ENCODE measurements around the gene GRK3. TPM values are rescaled to one million over a fixed set of nuclear protein-coding genes. Genes with fewer than 3 reads are reported as not detected.

GRK3 gene
- total RNA-seq, 1 experiment from 2014 or later, result 14.6 TPM

DNA sequence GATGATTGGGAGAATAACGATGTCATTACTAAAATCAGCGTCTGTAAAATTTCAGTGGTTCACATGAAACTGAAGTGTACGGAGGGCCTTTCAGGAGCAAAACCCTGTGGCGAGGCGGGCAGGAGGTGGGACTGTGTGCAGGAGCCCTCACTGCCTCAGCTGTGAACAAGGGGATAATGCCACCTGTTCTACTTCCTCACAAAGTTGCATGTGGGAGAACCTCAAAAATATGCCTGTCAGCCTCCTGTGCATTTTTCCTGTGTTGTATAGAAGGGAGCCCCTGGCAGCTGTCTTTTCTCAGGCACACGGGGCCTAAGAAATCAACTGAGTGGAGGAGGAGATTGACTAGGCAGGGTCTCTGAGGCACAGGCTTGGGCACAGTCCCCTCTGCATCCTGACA is 134.5 kb downstream of the GRK3 start:
- no TSS peak for BruUV-seq (replicated peaks)

DNA sequence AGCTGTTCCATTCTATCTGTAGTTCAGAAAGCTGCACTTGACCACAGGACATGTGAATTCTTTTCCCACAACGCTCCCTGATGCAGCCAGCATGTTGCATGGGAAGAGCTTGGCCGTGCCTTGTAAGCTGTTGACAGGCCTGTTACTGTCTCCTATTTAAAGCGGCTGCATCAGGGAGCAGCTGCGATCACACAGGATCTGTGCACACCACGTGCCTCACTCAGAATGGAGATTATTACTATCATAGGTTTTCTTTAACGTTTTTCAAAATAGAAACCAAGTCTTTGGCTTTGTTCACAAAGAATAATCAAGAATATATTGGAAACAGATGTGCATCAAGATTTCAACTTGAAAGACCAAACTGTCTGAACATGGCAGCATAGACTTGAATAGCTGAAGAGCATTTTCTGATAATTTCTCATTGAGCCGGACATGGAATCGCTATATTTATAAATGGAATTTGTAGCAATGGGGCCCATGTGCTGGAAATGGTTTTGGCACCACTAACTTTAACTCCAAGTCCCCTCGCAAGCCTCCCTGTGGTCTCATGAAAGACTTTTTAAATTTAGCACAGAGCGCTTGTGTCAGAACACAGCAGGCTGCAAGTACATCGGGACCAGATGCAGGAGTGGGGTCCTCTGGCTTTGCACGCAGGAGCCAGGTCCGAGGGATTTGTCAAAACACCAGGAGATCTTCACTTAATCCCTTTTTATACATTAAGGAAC is 136.7 kb downstream of the GRK3 start:
- Histone ChIP-seq H3K4me3 (replicated peaks in 1 of 2; ENCODE audit: low read depth in 1 of 2, low read length in 2 of 2) (no peak overlapping the region), H3K9ac (ENCODE audit: low read length) (no peak overlapping the region), H3K36me3 (ENCODE audit: control insufficient read depth in 1 of 2, insufficient read depth in 2 of 2, low read length in 2 of 2) (no peaks in the 10 kb centered on the region), H3K4me1 (ENCODE audit: control insufficient read depth in 1 of 2, insufficient read depth in 2 of 2, low read length in 2 of 2) (no peaks in the 10 kb centered on the region), H3K27ac (ENCODE audit: low read depth, low read length) (no peak overlapping the region), H2AFZ (ENCODE audit: low read depth, low read length, poor library complexity, severe bottlenecking) (no peak overlapping the region), H4K20me1 (ENCODE audit: insufficient read depth) (no peaks in the 10 kb centered on the region), H3K79me2 (ENCODE audit: insufficient read depth, low read length) (no peaks in the 10 kb centered on the region), H3K9me3 (ENCODE audit: control insufficient read depth in 1 of 2, insufficient read depth in 1 of 2, low read depth in 1 of 2, low read length in 2 of 2) (no peaks in the 10 kb centered on the region), H3K4me2 (ENCODE audit: low read length) (no peak overlapping the region), H3K9me2 (ENCODE audit: insufficient read depth) (no peaks in the 10 kb centered on the region), H3K27me3 (ENCODE audit: insufficient read depth, low read length) (no peaks in the 10 kb centered on the region)
- DNase-seq (ENCODE audit: low read depth, low spot score) (no peak), ATAC-seq (no peak)
- no TSS peak for BruUV-seq (replicated peaks)
- intact Hi-C loops (cut with micrococcal nuclease), result loop anchor here (1.0 to 5.0 kb wide), 3 partner anchors 239 to 464 kb away; no protein-coding TSS in a partner anchor
- RAD21 ChIA-PET (ENCODE audit: low non-redundant PET in 1 of 2, low total read pairs in 2 of 2, uncharacterized antibody in 2 of 2, unreplicated experiment in 2 of 2), result no interaction called here
- TF ChIP-seq, protein P1, sequence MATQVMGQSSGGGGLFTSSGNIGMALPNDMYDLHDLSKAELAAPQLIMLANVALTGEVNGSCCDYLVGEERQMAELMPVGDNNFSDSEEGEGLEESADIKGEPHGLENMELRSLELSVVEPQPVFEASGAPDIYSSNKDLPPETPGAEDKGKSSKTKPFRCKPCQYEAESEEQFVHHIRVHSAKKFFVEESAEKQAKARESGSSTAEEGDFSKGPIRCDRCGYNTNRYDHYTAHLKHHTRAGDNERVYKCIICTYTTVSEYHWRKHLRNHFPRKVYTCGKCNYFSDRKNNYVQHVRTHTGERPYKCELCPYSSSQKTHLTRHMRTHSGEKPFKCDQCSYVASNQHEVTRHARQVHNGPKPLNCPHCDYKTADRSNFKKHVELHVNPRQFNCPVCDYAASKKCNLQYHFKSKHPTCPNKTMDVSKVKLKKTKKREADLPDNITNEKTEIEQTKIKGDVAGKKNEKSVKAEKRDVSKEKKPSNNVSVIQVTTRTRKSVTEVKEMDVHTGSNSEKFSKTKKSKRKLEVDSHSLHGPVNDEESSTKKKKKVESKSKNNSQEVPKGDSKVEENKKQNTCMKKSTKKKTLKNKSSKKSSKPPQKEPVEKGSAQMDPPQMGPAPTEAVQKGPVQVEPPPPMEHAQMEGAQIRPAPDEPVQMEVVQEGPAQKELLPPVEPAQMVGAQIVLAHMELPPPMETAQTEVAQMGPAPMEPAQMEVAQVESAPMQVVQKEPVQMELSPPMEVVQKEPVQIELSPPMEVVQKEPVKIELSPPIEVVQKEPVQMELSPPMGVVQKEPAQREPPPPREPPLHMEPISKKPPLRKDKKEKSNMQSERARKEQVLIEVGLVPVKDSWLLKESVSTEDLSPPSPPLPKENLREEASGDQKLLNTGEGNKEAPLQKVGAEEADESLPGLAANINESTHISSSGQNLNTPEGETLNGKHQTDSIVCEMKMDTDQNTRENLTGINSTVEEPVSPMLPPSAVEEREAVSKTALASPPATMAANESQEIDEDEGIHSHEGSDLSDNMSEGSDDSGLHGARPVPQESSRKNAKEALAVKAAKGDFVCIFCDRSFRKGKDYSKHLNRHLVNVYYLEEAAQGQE (IDR thresholded peaks at IDR 0.05; ENCODE audit: low read depth), result no peak
- POLR2A ChIA-PET, result no interaction called here
- CTCF ChIA-PET, result interaction anchor here (3.2 kb wide), 1 partner anchor 239 kb away, joined by 14 read pairs; no protein-coding TSS in a partner anchor

More for the DNA sequence above, 134.5 kb downstream of the GRK3 start:
- Histone ChIP-seq H4K20me1 (ENCODE audit: insufficient read depth) (no peaks in the 10 kb centered on the region), H3K9me2 (ENCODE audit: insufficient read depth) (no peaks in the 10 kb centered on the region), H3K79me2 (ENCODE audit: insufficient read depth, low read length) (no peaks in the 10 kb centered on the region), H3K9ac (ENCODE audit: low read length) (no peak overlapping the region), H3K4me2 (ENCODE audit: low read length) (no peak overlapping the region), H3K36me3 (ENCODE audit: control insufficient read depth in 1 of 2, insufficient read depth in 2 of 2, low read length in 2 of 2) (no peaks in the 10 kb centered on the region), H3K9me3 (ENCODE audit: control insufficient read depth in 1 of 2, insufficient read depth in 1 of 2, low read depth in 1 of 2, low read length in 2 of 2) (no peaks in the 10 kb centered on the region), H3K27ac (ENCODE audit: low read depth, low read length) (no peak overlapping the region), H3K4me3 (replicated peaks in 1 of 2; ENCODE audit: low read depth in 1 of 2, low read length in 2 of 2) (no peak overlapping the region), H3K27me3 (ENCODE audit: insufficient read depth, low read length) (no peaks in the 10 kb centered on the region), H3K4me1 (ENCODE audit: control insufficient read depth in 1 of 2, insufficient read depth in 2 of 2, low read length in 2 of 2) (no peaks in the 10 kb centered on the region), H2AFZ (ENCODE audit: low read depth, low read length, poor library complexity, severe bottlenecking) (no peak overlapping the region)
- no peak for TF ChIP-seq JUND (IDR thresholded peaks at IDR 0.05)
- TF ChIP-seq EGR1 (IDR thresholded peaks at IDR 0.05; ENCODE audit: low read depth), result no peak
- no peak for TF ChIP-seq CEBPB (IDR thresholded peaks at IDR 0.05; ENCODE audit: low read depth)
- TF ChIP-seq ZNF274 (IDR thresholded peaks at IDR 0.05; ENCODE audit: low read depth, low read length), result no peak
- no peak for TF ChIP-seq TCF7L2 (IDR thresholded peaks at IDR 0.05; ENCODE audit: borderline replicate concordance, extremely low read depth, insufficient read depth, insufficient read length)
- TF ChIP-seq EZH2 (IDR thresholded peaks at IDR 0.05), result no peak
- TF ChIP-seq FOSL1 (IDR thresholded peaks at IDR 0.05; ENCODE audit: low read depth), result no peak
- TF ChIP-seq ELF1 (IDR thresholded peaks at IDR 0.05; ENCODE audit: borderline replicate concordance, low read depth), result no peak
- TF ChIP-seq SP1 (IDR thresholded peaks at IDR 0.05; ENCODE audit: low read depth), result no peak
- TF ChIP-seq, protein P2, sequence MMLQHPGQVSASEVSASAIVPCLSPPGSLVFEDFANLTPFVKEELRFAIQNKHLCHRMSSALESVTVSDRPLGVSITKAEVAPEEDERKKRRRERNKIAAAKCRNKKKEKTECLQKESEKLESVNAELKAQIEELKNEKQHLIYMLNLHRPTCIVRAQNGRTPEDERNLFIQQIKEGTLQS (IDR thresholded peaks at IDR 0.05), result no peak
- no peak for TF ChIP-seq CBX3 (IDR thresholded peaks at IDR 0.05; ENCODE audit: low read depth)
- ChIA-PET RAD21 (ENCODE audit: low non-redundant PET in 1 of 2, low total read pairs in 2 of 2, uncharacterized antibody in 2 of 2, unreplicated experiment in 2 of 2) (no interaction called here), POLR2A (no interaction called here), CTCF (no interaction called here)
- ATAC-seq (no peak), DNase-seq (ENCODE audit: low read depth, low spot score) (no peak)
- intact Hi-C loops (cut with micrococcal nuclease), result no loop called here
